Uterus (tissue), 2 donors: ENCODE measurements around the gene PLCG2.

Experiments used
- CTCF ChIP-seq, 4 experiments: fragments of 200-600 bp in 2 of 4; fragments of 450-650 bp in 2 of 4; sonication (generic) in 2 of 4; IDR thresholded peaks; one replicate each; pipeline ENCODE4 v1.5.1; 2016 to 2019; ENCODE audit warnings: antibody characterized with exemption in 4 of 4, mild to moderate bottlenecking in 2 of 4, moderate library complexity in 1 of 4
- POLR2A ChIP-seq, 2 donors: fragments of 450-650 bp; IDR thresholded peaks; one replicate each; pipeline ENCODE4 v1.6.1; 2016; ENCODE audit warnings: antibody characterized with exemption in 2 of 2, mild to moderate bottlenecking in 1 of 2, moderate library complexity in 1 of 2

DNA sequence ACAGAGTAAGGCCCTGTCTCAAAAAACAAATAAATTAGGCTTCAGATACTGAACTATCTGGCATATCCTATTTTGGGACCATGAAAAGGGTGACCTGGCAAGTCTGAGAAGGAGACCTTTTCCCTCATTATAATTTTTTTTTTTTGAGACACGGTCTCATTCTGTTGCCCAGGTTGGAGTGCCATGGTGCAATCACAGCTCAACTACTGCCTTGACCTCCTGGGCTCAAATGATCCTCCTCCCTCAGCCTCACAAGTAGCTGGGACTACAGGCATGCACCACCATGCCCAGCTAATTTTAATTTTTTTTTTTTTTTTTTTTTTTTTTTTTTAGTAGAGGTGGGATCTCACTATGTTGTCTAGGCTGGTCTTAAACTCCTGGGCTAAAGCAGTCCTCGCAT lies 37.3 kb downstream of the PLCG2 start:
- TF ChIP-seq CTCF (IDR thresholded peaks at IDR 0.05): no peak
- TF ChIP-seq POLR2A (IDR thresholded peaks at IDR 0.05): no peak
